A673 (cell line): ENCODE results near the gene CHDH. TPM values are rescaled to one million over a fixed set of nuclear protein-coding genes. Genes with fewer than 3 reads are reported as not detected.

Experiments used
- BruUV-seq: library from RNA; stranded (reverse); fragments of 400-500 nt; replicated peaks from 2 replicates; lab custom pipeline; 2021; lab: Mats Ljungman, UMichigan
- CTCF ChIA-PET: fragments of 300-600 bp; sonication (Branson Sonifier 250); formaldehyde crosslinking; loops from one replicate; lab custom pipeline; 2022; ENCODE audit warnings: antibody characterized with exemption; lab: Charles Lee
- POLR2A ChIA-PET: fragments of 300-600 bp; sonication (Branson Sonifier 250); formaldehyde crosslinking; loops from one replicate; lab custom pipeline; 2022; ENCODE audit warnings: antibody characterized with exemption; ENCODE audit not compliant: low non-redundant PET; lab: Charles Lee
- DNase-seq: peaks from one replicate; pipeline ENCODE4 v3.0.0-alpha.2; 2015; ENCODE audit warnings: low spot score
- H3K27ac ChIP-seq: fragments of 200-600 bp; sonication (generic); 2 replicates; pipeline ENCODE4 v1.5.1; 2016; ENCODE audit warnings: mixed run types, low read depth, mild to moderate bottlenecking, mixed read lengths, antibody characterized with exemption, low read length; ENCODE audit not compliant: poor library complexity, severe bottlenecking
- H3K27me3 ChIP-seq: fragments of 200-600 bp; sonication (generic); replicated peaks from 2 replicates; pipeline ENCODE4 v1.6.1; 2017; ENCODE audit warnings: mixed run types, low read depth, mild to moderate bottlenecking, mixed read lengths, antibody characterized with exemption, low read length; ENCODE audit not compliant: insufficient read depth, poor library complexity
- H3K36me3 ChIP-seq: fragments of 200-600 bp; sonication (generic); 2 replicates; pipeline ENCODE4 v1.6.1; 2016; ENCODE audit warnings: mixed run types, mild to moderate bottlenecking, mixed read lengths, antibody characterized with exemption, low read length; ENCODE audit not compliant: insufficient read depth, poor library complexity, severe bottlenecking
- H3K4me1 ChIP-seq: fragments of 200-600 bp; sonication (generic); 2 replicates; pipeline ENCODE4 v1.6.1; 2017; ENCODE audit warnings: mixed run types, mild to moderate bottlenecking, mixed read lengths, antibody characterized with exemption, low read length; ENCODE audit not compliant: insufficient read depth, poor library complexity, severe bottlenecking
- H3K4me3 ChIP-seq: fragments of 200-600 bp; sonication (generic); 2 replicates; pipeline ENCODE4 v1.5.1; 2016; ENCODE audit warnings: low read depth, mixed run types, mild to moderate bottlenecking, mixed read lengths, low read length; ENCODE audit not compliant: poor library complexity, severe bottlenecking
- H3K9me3 ChIP-seq: fragments of 200-600 bp; sonication (generic); 2 replicates; pipeline ENCODE4 v1.6.1; 2016; ENCODE audit warnings: mixed run types, low read depth, mild to moderate bottlenecking, mixed read lengths, antibody characterized with exemption, low read length; ENCODE audit not compliant: poor library complexity, severe bottlenecking
- CTCF ChIP-seq: fragments of 300-800, 200-600 bp; sonication (generic); conservative IDR thresholded peaks from 2 replicates; pipeline ENCODE4 v1.5.1; 2017; ENCODE audit warnings: low read depth, mild to moderate bottlenecking, antibody characterized with exemption, low read length, moderate library complexity, mixed read lengths
- EZH2 ChIP-seq: fragments of 200-600 bp; sonication (generic); IDR thresholded peaks from 2 replicates; pipeline ENCODE4 v1.6.1; 2017; ENCODE audit warnings: borderline replicate concordance, low read depth, mild to moderate bottlenecking, mixed read lengths, antibody characterized with exemption, low read length; ENCODE audit not compliant: poor library complexity, severe bottlenecking
- intact Hi-C: fragments of 100-400 bp; cut with micrococcal nuclease; formaldehyde crosslinking; loops from one replicate; pipeline ENCODE4 v1.10.0; 2022; ENCODE audit not compliant: unreplicated experiment
- total RNA-seq: library from RNA; stranded (reverse); gene quantifications from 2 replicates; pipeline ENCODE4 v1.2.3, GENCODE V29; 2021

Gene CHDH
- total RNA-seq, 1 experiment from 2014 or later, result not detected

GRCh38 chr3:53804697-53805462 lies 41.3 kb downstream of the CHDH start:
- intact Hi-C loops, result no loop called here
- POLR2A ChIA-PET, result no interaction called here
- no TSS peak for BruUV-seq
- no peaks in the 10 kb centered on the region for H3K36me3 ChIP-seq
- H3K4me1 ChIP-seq, result no peaks in the 10 kb centered on the region
- H3K27ac ChIP-seq, result no peak overlapping the region
- H3K4me3 ChIP-seq, result no peak overlapping the region
- TF ChIP-seq EZH2 (no peak), CTCF (no peak)
- no peaks in the 10 kb centered on the region for H3K9me3 ChIP-seq
- H3K27me3 ChIP-seq, result no peaks in the 10 kb centered on the region
- CTCF ChIA-PET, result no interaction called here
- no peak for DNase-seq

- Histone ChIP-seq H3K36me3 (no peaks in the 10 kb centered on the region), H3K9me3 (no peaks in the 10 kb centered on the region), H3K4me1 (no peaks in the 10 kb centered on the region), H3K27ac (no peak overlapping the region), H3K4me3 (no peak overlapping the region), H3K27me3 (no peaks in the 10 kb centered on the region)
- intact Hi-C loops, result no loop called here
- BruUV-seq, result no TSS peak
- no peak for DNase-seq
- no peak for TF ChIP-seq CTCF
- no peak for TF ChIP-seq EZH2
- POLR2A ChIA-PET, result no interaction called here
- CTCF ChIA-PET, result no interaction called here
These were observed 42.2 kb downstream of the CHDH start for GRCh38 chr3:53803816-53804695.

- intact Hi-C loops, result no loop called here
- no peaks in the 10 kb centered on the region for H3K4me1 ChIP-seq
- no TSS peak for BruUV-seq
- no peaks in the 10 kb centered on the region for H3K36me3 ChIP-seq
- no peak for DNase-seq
- TF ChIP-seq CTCF (no peak), EZH2 (no peak)
- CTCF ChIA-PET, result no interaction called here
- no peak overlapping the region for H3K4me3 ChIP-seq
- POLR2A ChIA-PET, result no interaction called here
- no peak overlapping the region for H3K27ac ChIP-seq
- H3K9me3 ChIP-seq, result no peaks in the 10 kb centered on the region
- H3K27me3 ChIP-seq, result no peaks in the 10 kb centered on the region
These were observed 42.9 kb downstream of the CHDH start for GRCh38 chr3:53803124-53803815.
